K562 (cell line): ENCODE results near the gene KLHDC10. TPM values are rescaled to one million over a fixed set of nuclear protein-coding genes. Genes with fewer than 3 reads are reported as not detected.
A peak's percentile ranks its signal among the peaks of the same experiment; 100 is the strongest.

Experiments
- ATF4 ChIP-seq: fragments of 450-650 bp; formaldehyde crosslinking; IDR thresholded peaks from 2 replicates; pipeline ENCODE4 v1.4.0; 2022; ENCODE audit warnings: mild to moderate bottlenecking, moderate library complexity
- DLX4 ChIP-seq: fragments of 250-450 bp; sonication (Bioruptor Pico); IDR thresholded peaks from 2 replicates; pipeline ENCODE4 v1.6.1; 2021; ENCODE audit warnings: mild to moderate bottlenecking
- ESRRB ChIP-seq: fragments of 250-450 bp; sonication (Bioruptor Pico); IDR thresholded peaks from 2 replicates; pipeline ENCODE4 v1.5.0; 2020; ENCODE audit warnings: mild to moderate bottlenecking, moderate library complexity, borderline replicate concordance
- FOXM1 ChIP-seq, 2 experiments: fragments of 450-650 bp in 1 of 2; sonication (generic) in 1 of 2; formaldehyde crosslinking in 1 of 2; IDR thresholded peaks; 2 replicates each; pipeline versions ENCODE4 v1.6.1 to v1.9.0; 2017 to 2022; ENCODE audit warnings: low read depth in 2 of 2, mild to moderate bottlenecking in 2 of 2, missing genetic modification reagents in 1 of 2, moderate library complexity in 1 of 2
- HDGF ChIP-seq: fragments of 450-650 bp; IDR thresholded peaks from 2 replicates; pipeline ENCODE4 v1.6.1; 2016
- ILK ChIP-seq: fragments of 450-650 bp; IDR thresholded peaks from 2 replicates; pipeline ENCODE4 v1.6.1; 2016; ENCODE audit warnings: missing genetic modification characterization, low read depth, mild to moderate bottlenecking, missing compliant biosample characterization, moderate library complexity, borderline replicate concordance
- L3MBTL2 ChIP-seq: fragments of 450-650 bp; IDR thresholded peaks from 2 replicates; pipeline ENCODE4 v1.6.1; 2016; ENCODE audit warnings: mild to moderate bottlenecking, moderate library complexity
- MBD2 ChIP-seq: sonication (generic); IDR thresholded peaks from 2 replicates; pipeline ENCODE4 v1.6.1; 2016; ENCODE audit warnings: low read depth, borderline replicate concordance
- MECOM ChIP-seq: fragments of 250-450 bp; sonication (Bioruptor Pico); IDR thresholded peaks from 2 replicates; pipeline ENCODE4 v1.8.0; 2022; ENCODE audit warnings: inconsistent platforms
- NFE2L1 ChIP-seq: fragments of 450-650 bp; IDR thresholded peaks from 2 replicates; pipeline ENCODE4 v1.6.1; 2016; ENCODE audit warnings: missing genetic modification characterization, low read depth, mild to moderate bottlenecking, missing compliant biosample characterization, moderate library complexity, borderline replicate concordance
- RBM14 ChIP-seq: fragments of 200-400 bp; formaldehyde crosslinking; IDR thresholded peaks from 2 replicates; pipeline ENCODE4 v1.6.1; 2018; ENCODE audit warnings: low read depth, mild to moderate bottlenecking, low read length, moderate library complexity, borderline replicate concordance; ENCODE audit not compliant: insufficient read depth
- RFX7 ChIP-seq: fragments of 250-450 bp; sonication (Bioruptor Pico); IDR thresholded peaks from 2 replicates; pipeline ENCODE4 v1.5.1; 2021; ENCODE audit warnings: mild to moderate bottlenecking
- SMARCE1 ChIP-seq: fragments of 450-650 bp; IDR thresholded peaks from 2 replicates; pipeline ENCODE4 v1.7.1; 2016; ENCODE audit warnings: mild to moderate bottlenecking
- STAT6 ChIP-seq: sonication (generic); formaldehyde crosslinking; IDR thresholded peaks from 2 replicates; pipeline ENCODE4 v1.8.1; 2023; ENCODE audit warnings: mild to moderate bottlenecking, missing genetic modification reagents
- TCFL5 ChIP-seq: fragments of 250-450 bp; sonication (Bioruptor Pico); conservative IDR thresholded peaks from 2 replicates; pipeline ENCODE4 v1.6.1; 2021; ENCODE audit warnings: mild to moderate bottlenecking, moderate library complexity, matching md5 sums
- YBX1 ChIP-seq: fragments of 450-650 bp; IDR thresholded peaks from 2 replicates; pipeline ENCODE4 v1.7.1; 2016; ENCODE audit warnings: mild to moderate bottlenecking
- ZBTB43 ChIP-seq: sonication (generic); formaldehyde crosslinking; IDR thresholded peaks from 2 replicates; pipeline ENCODE4 v1.8.0; 2023; ENCODE audit warnings: mild to moderate bottlenecking, missing genetic modification reagents
- ZBTB5 ChIP-seq: fragments of 450-650 bp; IDR thresholded peaks from 2 replicates; pipeline ENCODE4 v1.6.1; 2017; ENCODE audit warnings: antibody characterized with exemption
- ZSCAN29 ChIP-seq: fragments of 450-650 bp; IDR thresholded peaks from 2 replicates; pipeline ENCODE4 v1.6.1; 2017
- polyA plus RNA-seq, 8 experiments: library from polyadenylated mRNA; depleted of rRNA in 4 of 8; stranded (reverse) in 5 of 8; unstranded in 3 of 8; fragments of >200 nt; fragmentation: Nextera tagmentation in 2 of 8; fragmentation: Illumina TruSeq in 1 of 8; extraction: Ambion mirVana in 2 of 8; extraction: Trizol in 1 of 8; gene quantifications; 2 replicates each; pipeline versions ENCODE4 v1.2.1 to v1.2.3, GENCODE V29; 2011 to 2014; ENCODE audit warnings: inconsistent platforms in 1 of 8, missing spikeins in 1 of 8
- total RNA-seq, 7 experiments: library from RNA; depleted of rRNA in 6 of 7; stranded (reverse); fragments of >200 nt in 6 of 7; fragmentation: Illumina TruSeq in 2 of 7; extraction: Trizol in 2 of 7; gene quantifications; 2 replicates each; pipeline versions ENCODE4 v1.2.1 to v1.2.3, GENCODE V29; 2011 to 2021; ENCODE audit warnings: low replicate concordance in 1 of 7

KLHDC10 gene
- total and polyA plus RNA-seq, 9 of the 15 experiments (the other 6 are each of a cell fraction or from before 2014, with no cell fraction given), result 9.8 to 80.5 (median 31.4) TPM

- TF ChIP-seq ATF4 (no peak), ILK (tag) (no peak), L3MBTL2 (no peak; the same call in 1 of the 2 replicates), DLX4 (no peak), ZBTB5 (no peak), SMARCE1 (peak; percentile 99), HDGF (0 out of 2 replicates have a peak, but pooled peaks have one; percentile 19), ZSCAN29 (no peak), ZBTB43 (CRISPR knock-in tag) (no peak), FOXM1 (IDR thresholded peaks at IDR 0.05; ENCODE audit: low read depth) (peak; percentile 73), FOXM1 (CRISPR knock-in tag; IDR thresholded peaks at IDR 0.05; ENCODE audit: low read depth) (no peak), NFE2L1 (tag) (no peak), MBD2 (peak; percentile 88; the same call in 1 of the 2 replicates), RFX7 (CRISPR knock-in tag) (no peak), ESRRB (no peak), RBM14 (no peak), MECOM (no peak; the same call in 1 of the 2 replicates), TCFL5 (no peak), STAT6 (no peak; the same call in 1 of the 2 replicates), YBX1 (no peak)
Measured at GRCh38 chr7:130135208-130136205, 65.2 kb downstream of the KLHDC10 start (continued).
